ENCODE data around the gene SLC25A42.
"Not testable (repeated sequence)": the region's sequence is repeated elsewhere in the genome, so short reads cannot be mapped to it uniquely, and the experiment has no call there.

Gene SLC25A42

GRCh38 chr19:19138109-19138981, 74.6 kb downstream of the SLC25A42 start, which contains the start of gene TMEM161A:
Gene TMEM161A, minus strand, starts transcription at chr19:19138478. Its CDS starts 50 bp downstream, at chr19:19138428.
- no peaks in the 10 kb centered on the region for H3K36me3 ChIP-seq (ENCODE audit: control insufficient read depth, insufficient read depth, low read length)
- no peak within 1 kb of the TSS for H3K27ac ChIP-seq (ENCODE audit: low read depth, low read length, severe bottlenecking)

GRCh38 chr19:19139876-19140229, 76.1 kb downstream of the SLC25A42 start:
- Histone ChIP-seq H3K27ac (ENCODE audit: low read depth, low read length, severe bottlenecking) (no peak overlapping the region), H3K9me3 (ENCODE audit: control insufficient read depth, low read length) (no peaks in the 10 kb centered on the region)
- 26 to 38% methylated on average over 3 to 4 of the region's 5 CpGs for WGBS, 2 experiments (ENCODE audit: insufficient coverage in 2 of 2)

More at GRCh38 chr19:19138109-19138981, 74.6 kb downstream of the SLC25A42 start, which contains the start of gene TMEM161A:
- Histone ChIP-seq H3K9me3 (ENCODE audit: control insufficient read depth, low read length) (no peaks in the 10 kb centered on the region), H3K4me3 (ENCODE audit: extremely low read depth, insufficient read depth, low read length, poor library complexity, severe bottlenecking) (peak within 1 kb of the TSS; percentile 84), H3K4me1 (ENCODE audit: control insufficient read depth, insufficient read depth, low read length, poor library complexity, severe bottlenecking) (peaks cover 4% of the 10 kb centered on the region)
- 2 to 3% methylated on average over 37 to 41 of the region's 42 CpGs for WGBS, 2 experiments (ENCODE audit: insufficient coverage in 2 of 2)

GRCh38 chr19:19140476-19140875, 76.7 kb downstream of the SLC25A42 start:
- H3K4me1 ChIP-seq (ENCODE audit: control insufficient read depth, insufficient read depth, low read length, poor library complexity, severe bottlenecking), result no peaks in the 10 kb centered on the region
- H3K27ac ChIP-seq (ENCODE audit: low read depth, low read length, severe bottlenecking), result no peak overlapping the region
- 67 to 72% methylated on average over 5 of the region's 5 CpGs for WGBS, 2 experiments (ENCODE audit: insufficient coverage in 2 of 2)
- no peak overlapping the region for H3K4me3 ChIP-seq (ENCODE audit: extremely low read depth, insufficient read depth, low read length, poor library complexity, severe bottlenecking)
- no peaks in the 10 kb centered on the region for H3K36me3 ChIP-seq (ENCODE audit: control insufficient read depth, insufficient read depth, low read length)
- no peaks in the 10 kb centered on the region for H3K9me3 ChIP-seq (ENCODE audit: control insufficient read depth, low read length)

More at GRCh38 chr19:19139876-19140229, 76.1 kb downstream of the SLC25A42 start:
- no peak overlapping the region for H3K4me3 ChIP-seq (ENCODE audit: extremely low read depth, insufficient read depth, low read length, poor library complexity, severe bottlenecking)
- peaks cover 3% of the 10 kb centered on the region for H3K4me1 ChIP-seq (ENCODE audit: control insufficient read depth, insufficient read depth, low read length, poor library complexity, severe bottlenecking)
- H3K36me3 ChIP-seq (ENCODE audit: control insufficient read depth, insufficient read depth, low read length), result no peaks in the 10 kb centered on the region

GRCh38 chr19:19142347-19142746, 78.6 kb downstream of the SLC25A42 start:
- Histone ChIP-seq H3K4me3 (ENCODE audit: extremely low read depth, insufficient read depth, low read length, poor library complexity, severe bottlenecking) (no peak overlapping the region), H3K27ac (ENCODE audit: low read depth, low read length, severe bottlenecking) (no peak overlapping the region), H3K4me1 (ENCODE audit: control insufficient read depth, insufficient read depth, low read length, poor library complexity, severe bottlenecking) (no peaks in the 10 kb centered on the region), H3K36me3 (ENCODE audit: control insufficient read depth, insufficient read depth, low read length) (no peaks in the 10 kb centered on the region), H3K9me3 (ENCODE audit: control insufficient read depth, low read length) (no peaks in the 10 kb centered on the region)
- WGBS, 2 experiments (ENCODE audit: insufficient coverage in 2 of 2), result 88 to 95% methylated on average over 8 to 10 of the region's 12 CpGs

- no peaks in the 10 kb centered on the region for H3K4me1 ChIP-seq (ENCODE audit: control insufficient read depth, insufficient read depth, low read length, poor library complexity, severe bottlenecking)
- WGBS, 2 experiments (ENCODE audit: insufficient coverage in 2 of 2), result 92 to 96% methylated on average over 15 to 16 of the region's 17 CpGs
Observed at GRCh38 chr19:19145281-19145680, 81.5 kb downstream of the SLC25A42 start.

GRCh38 chr19:19145684-19146608, 82.2 kb downstream of the SLC25A42 start:
- no peaks in the 10 kb centered on the region for H3K36me3 ChIP-seq (ENCODE audit: control insufficient read depth, insufficient read depth, low read length)
- H3K9me3 ChIP-seq (ENCODE audit: control insufficient read depth, low read length), result no peaks in the 10 kb centered on the region
- H3K4me3 ChIP-seq (ENCODE audit: extremely low read depth, insufficient read depth, low read length, poor library complexity, severe bottlenecking), result no peak overlapping the region
- H3K4me1 ChIP-seq (ENCODE audit: control insufficient read depth, insufficient read depth, low read length, poor library complexity, severe bottlenecking), result no peaks in the 10 kb centered on the region
- no peak overlapping the region for H3K27ac ChIP-seq (ENCODE audit: low read depth, low read length, severe bottlenecking)
- 57 to 58% methylated on average over 37 to 38 of the region's 47 CpGs for WGBS, 2 experiments (ENCODE audit: insufficient coverage in 2 of 2)

More at GRCh38 chr19:19145281-19145680, 81.5 kb downstream of the SLC25A42 start:
- Histone ChIP-seq H3K27ac (ENCODE audit: low read depth, low read length, severe bottlenecking) (no peak overlapping the region), H3K4me3 (ENCODE audit: extremely low read depth, insufficient read depth, low read length, poor library complexity, severe bottlenecking) (no peak overlapping the region), H3K9me3 (ENCODE audit: control insufficient read depth, low read length) (no peaks in the 10 kb centered on the region), H3K36me3 (ENCODE audit: control insufficient read depth, insufficient read depth, low read length) (no peaks in the 10 kb centered on the region)

GRCh38 chr19:19146865-19147264, 83.1 kb downstream of the SLC25A42 start:
- H3K4me1 ChIP-seq (ENCODE audit: control insufficient read depth, insufficient read depth, low read length, poor library complexity, severe bottlenecking), result no peaks in the 10 kb centered on the region
- H3K9me3 ChIP-seq (ENCODE audit: control insufficient read depth, low read length), result no peaks in the 10 kb centered on the region
- H3K27ac ChIP-seq (ENCODE audit: low read depth, low read length, severe bottlenecking), result no peak overlapping the region
- no peak overlapping the region for H3K4me3 ChIP-seq (ENCODE audit: extremely low read depth, insufficient read depth, low read length, poor library complexity, severe bottlenecking)
- no peaks in the 10 kb centered on the region for H3K36me3 ChIP-seq (ENCODE audit: control insufficient read depth, insufficient read depth, low read length)
- 94 to 100% methylated on average over 1 to 7 of the region's 7 CpGs for WGBS, 2 experiments (ENCODE audit: insufficient coverage in 2 of 2)

GRCh38 chr19:19147344-19147743, 83.5 kb downstream of the SLC25A42 start:
- 76 to 84% methylated on average over 5 of the region's 5 CpGs for WGBS, 2 experiments (ENCODE audit: insufficient coverage in 2 of 2)
- H3K4me1 ChIP-seq (ENCODE audit: control insufficient read depth, insufficient read depth, low read length, poor library complexity, severe bottlenecking), result no peaks in the 10 kb centered on the region

GRCh38 chr19:19148504-19148903, 84.7 kb downstream of the SLC25A42 start:
- H3K4me3 ChIP-seq (ENCODE audit: extremely low read depth, insufficient read depth, low read length, poor library complexity, severe bottlenecking); H3K36me3 ChIP-seq (ENCODE audit: control insufficient read depth, insufficient read depth, low read length); H3K9me3 ChIP-seq (ENCODE audit: control insufficient read depth, low read length); H3K27ac ChIP-seq (ENCODE audit: low read depth, low read length, severe bottlenecking); H3K4me1 ChIP-seq (ENCODE audit: control insufficient read depth, insufficient read depth, low read length, poor library complexity, severe bottlenecking): not testable (repeated sequence)
- 88% methylated on average over 5 of the region's 8 CpGs; no CpG with 5 or more reads in 1 of the 2 experiments for WGBS, 2 experiments (ENCODE audit: insufficient coverage in 2 of 2)

More at GRCh38 chr19:19147344-19147743, 83.5 kb downstream of the SLC25A42 start:
- Histone ChIP-seq H3K36me3 (ENCODE audit: control insufficient read depth, insufficient read depth, low read length) (no peaks in the 10 kb centered on the region), H3K27ac (ENCODE audit: low read depth, low read length, severe bottlenecking) (no peak overlapping the region), H3K4me3 (ENCODE audit: extremely low read depth, insufficient read depth, low read length, poor library complexity, severe bottlenecking) (no peak overlapping the region), H3K9me3 (ENCODE audit: control insufficient read depth, low read length) (no peaks in the 10 kb centered on the region)

- H3K4me3 ChIP-seq (ENCODE audit: extremely low read depth, insufficient read depth, low read length, poor library complexity, severe bottlenecking), result no peak overlapping the region
- 88 to 93% methylated on average over 1 to 2 of the region's 2 CpGs for WGBS, 2 experiments (ENCODE audit: insufficient coverage in 2 of 2)
Observed at GRCh38 chr19:19149435-19149834, 85.6 kb downstream of the SLC25A42 start.

More at GRCh38 chr19:19149435-19149834, 85.6 kb downstream of the SLC25A42 start:
- Histone ChIP-seq H3K4me1 (ENCODE audit: control insufficient read depth, insufficient read depth, low read length, poor library complexity, severe bottlenecking) (no peaks in the 10 kb centered on the region), H3K36me3 (ENCODE audit: control insufficient read depth, insufficient read depth, low read length) (no peaks in the 10 kb centered on the region), H3K27ac (ENCODE audit: low read depth, low read length, severe bottlenecking) (no peak overlapping the region), H3K9me3 (ENCODE audit: control insufficient read depth, low read length) (no peaks in the 10 kb centered on the region)
